Neural progenitor cell (in vitro differentiated cells): Measurements from ENCODE around the gene ZSCAN5A.
"Not testable (repeated sequence)": the region's sequence is repeated elsewhere in the genome, so short reads cannot be mapped to it uniquely, and the experiment has no call there.

Source experiments
- CTCF ChIP-seq: fragments of 200-600 bp; sonication (generic); IDR thresholded peaks from 2 replicates; pipeline ENCODE4 v1.5.1; 2017; ENCODE audit warnings: antibody characterized with exemption, mild to moderate bottlenecking
- EZH2 ChIP-seq: fragments of 200-600 bp; sonication (generic); IDR thresholded peaks from 2 replicates; pipeline ENCODE4 v1.6.1; 2017; ENCODE audit warnings: antibody characterized with exemption, mild to moderate bottlenecking, moderate library complexity

GRCh38 chr19:56207581-56207980 is 107.1 kb downstream of the ZSCAN5A start:
- TF ChIP-seq EZH2, result not testable (repeated sequence)
- peak; percentile 15 for TF ChIP-seq CTCF
